GM19455 (cell line): ENCODE measurements around the gene IL17RC.
"Not testable (repeated sequence)": the region's sequence is repeated elsewhere in the genome, so short reads cannot be mapped to it uniquely, and the experiment has no call there.

ENCODE experiments used
- ATAC-seq: cut with Tn5 transposase; IDR thresholded peaks from one replicate; pipeline ENCODE4 v1.9.1; 2021; ENCODE audit not compliant: unreplicated experiment

IL17RC gene

DNA sequence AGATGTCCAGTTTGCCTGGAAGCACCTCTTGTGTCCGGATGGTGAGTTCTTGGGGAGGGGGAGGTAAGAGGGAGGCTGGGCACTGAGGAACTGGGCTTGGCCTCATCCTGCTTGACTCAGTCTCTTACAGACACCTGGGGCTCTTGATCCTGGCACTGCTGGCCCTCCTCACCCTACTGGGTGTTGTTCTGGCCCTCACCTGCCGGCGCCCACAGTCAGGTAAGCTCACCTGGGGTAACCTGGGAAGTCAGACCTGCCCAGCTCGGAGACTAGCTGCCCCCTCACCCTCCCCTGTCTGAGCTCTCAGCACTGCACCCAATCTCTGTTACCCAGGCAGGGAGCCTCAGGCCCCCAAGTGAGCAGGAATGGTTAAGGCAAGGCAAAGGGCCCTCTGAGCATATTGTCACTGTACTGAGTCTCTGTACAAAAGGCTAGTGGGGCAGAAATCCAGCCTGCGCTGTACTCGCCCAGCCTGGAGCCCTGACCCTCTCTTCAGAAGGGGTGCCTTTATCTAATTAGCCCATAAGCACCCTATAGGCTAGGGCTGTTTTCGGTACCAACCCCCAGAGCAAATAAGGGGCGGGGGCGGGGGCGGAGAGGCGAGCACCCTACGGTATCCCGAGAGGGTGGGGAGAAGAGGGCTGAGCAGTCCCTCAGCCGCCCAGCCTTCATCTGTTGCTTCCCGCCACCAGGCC, 2.2 kb upstream of the IL17RC start:
- ATAC-seq: no peak

DNA sequence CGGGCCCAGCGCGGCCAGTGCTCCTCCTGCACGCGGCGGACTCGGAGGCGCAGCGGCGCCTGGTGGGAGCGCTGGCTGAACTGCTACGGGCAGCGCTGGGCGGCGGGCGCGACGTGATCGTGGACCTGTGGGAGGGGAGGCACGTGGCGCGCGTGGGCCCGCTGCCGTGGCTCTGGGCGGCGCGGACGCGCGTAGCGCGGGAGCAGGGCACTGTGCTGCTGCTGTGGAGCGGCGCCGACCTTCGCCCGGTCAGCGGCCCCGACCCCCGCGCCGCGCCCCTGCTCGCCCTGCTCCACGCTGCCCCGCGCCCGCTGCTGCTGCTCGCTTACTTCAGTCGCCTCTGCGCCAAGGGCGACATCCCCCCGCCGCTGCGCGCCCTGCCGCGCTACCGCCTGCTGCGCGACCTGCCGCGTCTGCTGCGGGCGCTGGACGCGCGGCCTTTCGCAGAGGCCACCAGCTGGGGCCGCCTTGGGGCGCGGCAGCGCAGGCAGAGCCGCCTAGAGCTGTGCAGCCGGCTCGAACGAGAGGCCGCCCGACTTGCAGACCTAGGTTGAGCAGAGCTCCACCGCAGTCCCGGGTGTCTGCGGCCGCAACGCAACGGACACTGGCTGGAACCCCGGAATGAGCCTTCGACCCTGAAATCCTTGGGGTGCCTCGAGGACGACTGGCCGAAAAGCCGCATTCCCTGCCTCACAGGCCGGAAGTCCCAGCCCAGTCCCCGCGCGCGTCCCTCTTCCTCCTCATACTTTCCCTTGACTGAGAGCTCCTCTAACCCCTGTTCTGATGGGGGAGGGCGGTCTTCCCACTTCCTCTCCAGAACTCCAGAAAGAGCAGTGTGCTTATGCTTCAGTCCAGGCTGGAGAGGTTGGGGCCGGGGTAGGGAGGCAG, 1.4 kb upstream of the IL17RC start:
- ATAC-seq: no peak

DNA sequence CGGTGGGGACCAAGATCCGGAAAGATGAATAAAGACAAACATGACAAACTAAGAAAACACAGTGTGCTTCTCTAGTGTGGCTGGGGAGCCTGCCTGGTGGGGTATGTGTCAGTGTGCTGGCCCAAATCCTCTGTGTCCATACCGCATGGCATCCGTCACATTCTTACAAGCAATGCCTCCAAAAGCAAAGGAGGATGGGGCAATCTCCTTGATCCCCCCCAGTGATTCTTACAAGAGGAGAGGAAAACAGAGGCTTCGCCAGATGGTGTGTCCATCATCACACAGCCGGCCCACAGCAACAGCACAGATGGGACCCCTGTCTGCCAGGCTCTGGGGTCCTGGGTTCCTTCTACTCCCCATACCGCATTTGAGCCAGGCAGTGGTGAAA, 558 bp upstream of the IL17RC start:
- ATAC-seq: no peak

DNA sequence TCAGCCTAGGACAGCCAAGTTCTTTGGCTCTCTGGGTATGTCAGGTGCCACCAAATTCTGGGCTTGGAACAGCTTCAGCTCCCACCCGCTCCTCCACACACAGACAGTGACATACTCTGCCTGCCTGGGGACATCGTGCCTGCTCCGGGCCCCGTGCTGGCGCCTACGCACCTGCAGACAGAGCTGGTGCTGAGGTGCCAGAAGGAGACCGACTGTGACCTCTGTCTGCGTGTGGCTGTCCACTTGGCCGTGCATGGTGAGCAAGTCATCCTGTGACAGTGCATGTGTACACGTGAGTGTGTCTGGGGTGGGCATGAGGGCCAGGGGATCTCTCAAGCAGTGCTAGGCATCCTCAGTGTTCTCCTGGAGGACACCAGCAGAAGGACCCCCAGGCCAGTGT, 922 bp downstream of the IL17RC start:
- ATAC-seq: no peak

DNA sequence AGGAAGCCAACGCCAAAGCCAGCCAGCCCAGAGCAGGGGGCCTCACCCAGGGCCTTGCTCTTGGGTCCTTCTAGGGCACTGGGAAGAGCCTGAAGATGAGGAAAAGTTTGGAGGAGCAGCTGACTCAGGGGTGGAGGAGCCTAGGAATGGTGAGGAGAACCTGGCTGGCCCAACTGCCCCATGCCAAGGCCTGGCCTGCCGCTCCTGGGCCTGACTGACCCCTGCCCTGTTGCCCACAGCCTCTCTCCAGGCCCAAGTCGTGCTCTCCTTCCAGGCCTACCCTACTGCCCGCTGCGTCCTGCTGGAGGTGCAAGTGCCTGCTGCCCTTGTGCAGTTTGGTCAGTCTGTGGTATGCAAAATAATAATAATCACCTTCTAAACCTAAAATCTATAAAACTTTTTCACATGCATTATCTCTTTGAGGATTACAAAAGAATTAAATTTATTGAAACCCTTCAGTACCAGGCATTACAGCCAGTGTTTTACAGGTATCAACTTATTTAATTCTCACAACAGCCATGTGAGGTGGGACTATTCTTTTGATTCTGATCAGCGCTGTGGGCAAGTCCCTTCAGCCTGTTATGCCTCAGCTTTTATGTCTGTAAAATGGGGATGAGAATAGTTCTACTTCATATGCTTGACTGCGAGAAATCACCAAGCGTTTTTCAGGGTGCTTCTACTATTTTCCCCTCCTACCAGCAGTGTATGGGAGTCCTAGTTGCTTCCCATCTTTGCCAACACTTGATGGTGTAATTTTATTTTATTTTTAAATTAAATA, 1.6 kb downstream of the IL17RC start:
- no peak for ATAC-seq

DNA sequence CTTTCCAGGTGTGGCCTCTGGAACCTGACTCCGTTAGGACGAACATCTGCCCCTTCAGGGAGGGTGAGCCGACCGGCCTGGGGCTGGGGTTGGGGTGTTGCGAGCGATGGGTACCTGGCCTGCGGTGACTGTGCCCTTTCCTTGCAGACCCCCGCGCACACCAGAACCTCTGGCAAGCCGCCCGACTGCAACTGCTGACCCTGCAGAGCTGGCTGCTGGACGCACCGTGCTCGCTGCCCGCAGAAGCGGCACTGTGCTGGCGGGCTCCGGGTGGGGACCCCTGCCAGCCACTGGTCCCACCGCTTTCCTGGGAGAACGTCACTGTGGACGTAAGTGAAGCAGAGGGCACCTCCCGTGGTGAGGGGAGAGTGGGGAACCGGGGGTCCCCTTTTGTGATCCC, 11.3 kb downstream of the IL17RC start:
- no peak for ATAC-seq

DNA sequence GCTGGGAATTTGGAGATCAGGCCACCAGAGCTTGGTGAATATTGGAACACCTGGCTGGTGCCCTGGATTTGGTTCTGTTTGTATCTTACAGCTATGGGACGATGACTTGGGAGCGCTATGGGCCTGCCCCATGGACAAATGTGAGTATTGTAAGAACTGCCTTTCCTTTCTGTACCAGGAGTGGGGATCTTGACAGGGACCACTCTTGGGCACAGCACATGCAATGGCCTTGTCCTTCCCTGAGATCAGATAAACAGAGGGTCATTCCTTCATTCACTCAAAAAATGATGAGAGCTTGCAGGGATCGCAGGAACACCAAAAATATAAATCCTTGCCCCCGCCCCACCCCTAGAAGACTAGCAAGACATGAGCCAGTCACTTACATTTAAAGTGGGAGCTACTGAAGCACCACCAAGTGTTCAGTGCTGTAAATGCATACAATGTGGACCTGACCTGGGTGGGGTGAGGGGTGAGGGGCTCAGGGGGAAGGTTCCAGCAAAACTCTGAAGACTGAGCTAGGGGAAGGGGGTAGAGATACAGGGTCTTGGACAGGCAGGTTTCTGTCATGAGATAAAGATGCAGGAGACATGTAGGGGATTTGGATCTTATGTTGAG, 14.0 kb downstream of the IL17RC start:
- no peak for ATAC-seq

DNA sequence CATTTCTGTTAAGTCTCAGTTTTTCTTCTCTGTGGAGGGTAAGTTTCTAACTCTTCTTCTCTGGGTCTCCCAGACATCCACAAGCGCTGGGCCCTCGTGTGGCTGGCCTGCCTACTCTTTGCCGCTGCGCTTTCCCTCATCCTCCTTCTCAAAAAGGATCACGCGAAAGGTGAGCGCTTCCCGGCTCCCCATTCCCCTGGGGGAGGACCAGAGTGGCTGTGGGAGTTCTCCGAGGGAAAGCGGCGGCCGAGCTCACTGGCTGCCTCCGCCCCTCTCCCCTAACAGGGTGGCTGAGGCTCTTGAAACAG, 15.6 kb downstream of the IL17RC start:
- ATAC-seq: no peak

DNA sequence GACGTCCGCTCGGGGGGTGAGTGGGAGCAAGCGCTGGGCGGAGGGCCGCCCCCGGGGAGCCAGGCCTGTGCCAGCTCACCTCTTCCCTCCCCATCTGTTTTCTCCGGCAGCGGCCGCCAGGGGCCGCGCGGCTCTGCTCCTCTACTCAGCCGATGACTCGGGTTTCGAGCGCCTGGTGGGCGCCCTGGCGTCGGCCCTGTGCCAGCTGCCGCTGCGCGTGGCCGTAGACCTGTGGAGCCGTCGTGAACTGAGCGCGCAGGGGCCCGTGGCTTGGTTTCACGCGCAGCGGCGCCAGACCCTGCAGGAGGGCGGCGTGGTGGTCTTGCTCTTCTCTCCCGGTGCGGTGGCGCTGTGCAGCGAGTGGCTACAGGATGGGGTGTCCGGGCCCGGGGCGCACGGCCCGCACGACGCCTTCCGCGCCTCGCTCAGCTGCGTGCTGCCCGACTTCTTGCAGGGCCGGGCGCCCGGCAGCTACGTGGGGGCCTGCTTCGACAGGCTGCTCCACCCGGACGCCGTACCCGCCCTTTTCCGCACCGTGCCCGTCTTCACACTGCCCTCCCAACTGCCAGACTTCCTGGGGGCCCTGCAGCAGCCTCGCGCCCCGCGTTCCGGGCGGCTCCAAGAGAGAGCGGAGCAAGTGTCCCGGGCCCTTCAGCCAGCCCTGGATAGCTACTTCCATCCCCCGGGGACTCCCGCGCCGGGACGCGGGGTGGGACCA, 16.1 kb downstream of the IL17RC start:
- ATAC-seq: peak; percentile 60

DNA sequence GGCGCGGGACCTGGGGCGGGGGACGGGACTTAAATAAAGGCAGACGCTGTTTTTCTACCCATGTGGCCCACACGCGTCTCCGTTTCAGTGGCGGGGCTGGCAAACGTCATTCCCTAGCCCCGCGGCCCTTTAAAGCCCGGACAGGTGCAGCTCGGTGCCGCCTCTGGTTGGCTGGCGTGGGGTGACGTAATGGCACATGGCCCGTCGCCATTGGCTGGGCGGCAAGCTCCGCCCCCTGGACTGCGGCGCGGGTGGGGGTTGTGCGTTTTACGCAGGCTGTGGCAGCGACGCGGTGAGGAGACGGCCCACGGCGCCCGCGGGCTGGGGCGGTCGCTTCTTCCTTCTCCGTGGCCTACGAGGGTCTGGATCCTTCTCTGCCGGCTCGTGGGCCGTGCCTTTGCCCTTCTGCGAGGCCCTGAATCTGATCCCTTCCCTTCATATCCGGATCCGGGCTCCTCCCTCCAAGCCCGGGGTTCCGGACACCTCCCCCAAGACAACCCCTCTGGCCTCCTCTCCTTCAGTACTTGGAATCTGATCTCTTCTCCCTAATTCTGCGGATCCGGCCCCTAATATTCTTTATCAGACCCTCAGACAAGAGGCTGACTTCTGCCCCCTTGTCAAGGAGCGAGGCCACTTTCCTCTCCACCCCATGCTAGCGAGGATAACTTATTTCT, 16.8 kb downstream of the IL17RC start, which contains the start of gene CRELD1:
Gene CRELD1, plus strand, starts transcription at position 274 of the 674 bp plus-strand sequence. CDS start 605 bp downstream, outside the sequence.
- peak; percentile 91 for ATAC-seq

DNA sequence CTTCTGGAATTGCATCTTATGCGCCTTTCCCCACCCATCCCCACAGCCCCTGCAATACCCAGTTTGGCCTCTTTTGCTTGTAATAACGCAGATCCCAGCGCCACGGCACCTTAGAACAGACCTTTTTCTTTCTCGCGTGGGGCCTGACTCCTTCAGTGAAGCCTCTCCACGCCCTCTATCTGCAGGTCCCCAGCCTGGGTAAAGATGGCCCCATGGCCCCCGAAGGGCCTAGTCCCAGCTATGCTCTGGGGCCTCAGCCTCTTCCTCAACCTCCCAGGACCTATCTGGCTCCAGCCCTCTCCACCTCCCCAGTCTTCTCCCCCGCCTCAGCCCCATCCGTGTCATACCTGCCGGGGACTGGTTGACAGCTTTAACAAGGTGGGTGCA, 17.3 kb downstream of the IL17RC start:
- ATAC-seq: no peak

DNA sequence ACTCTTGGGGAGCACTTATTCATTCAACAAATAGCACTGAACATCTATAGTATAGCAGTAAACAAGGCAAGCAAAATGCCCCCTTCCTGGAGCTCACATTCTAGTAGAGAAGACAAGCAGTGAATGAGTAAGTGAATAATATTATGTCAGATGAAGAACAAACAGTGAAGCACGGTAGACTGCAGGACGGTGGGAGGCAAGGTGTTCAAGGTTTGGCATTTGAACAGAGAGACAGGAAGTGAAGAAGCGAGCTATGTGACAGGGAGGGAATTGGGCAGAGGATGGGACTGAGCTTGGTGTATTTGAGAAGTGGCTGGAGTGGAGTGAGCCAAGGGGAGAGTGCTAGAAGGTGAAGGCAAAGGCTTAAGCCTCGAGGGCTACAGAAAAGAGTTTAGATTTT, 18.1 kb downstream of the IL17RC start:
- no peak for ATAC-seq

DNA sequence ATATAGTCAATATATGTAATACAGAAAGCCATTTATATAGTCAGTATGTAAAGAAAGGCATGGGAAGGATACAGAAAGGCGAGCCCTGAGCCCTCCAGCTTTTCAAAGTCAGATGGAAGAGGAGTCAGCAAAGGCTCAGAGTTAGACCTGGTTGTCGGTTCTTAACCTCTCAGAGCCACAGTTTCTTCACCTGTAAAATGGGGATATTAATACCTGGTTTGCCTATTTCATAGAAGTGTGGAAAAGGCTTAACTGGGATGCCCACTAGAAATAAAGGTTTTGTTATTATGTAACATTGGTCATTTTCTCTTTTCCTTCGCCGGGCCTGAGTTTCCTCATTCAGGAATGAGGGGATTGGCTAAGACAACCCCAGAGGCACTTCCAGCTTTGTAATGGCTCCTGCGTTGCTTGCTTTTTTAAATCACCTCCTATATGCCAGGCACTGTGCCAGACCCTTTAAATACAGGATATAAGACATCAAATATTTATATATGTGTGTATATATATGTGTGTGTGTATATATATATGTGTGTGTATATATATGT, 19.1 kb downstream of the IL17RC start:
- ATAC-seq: no peak

DNA sequence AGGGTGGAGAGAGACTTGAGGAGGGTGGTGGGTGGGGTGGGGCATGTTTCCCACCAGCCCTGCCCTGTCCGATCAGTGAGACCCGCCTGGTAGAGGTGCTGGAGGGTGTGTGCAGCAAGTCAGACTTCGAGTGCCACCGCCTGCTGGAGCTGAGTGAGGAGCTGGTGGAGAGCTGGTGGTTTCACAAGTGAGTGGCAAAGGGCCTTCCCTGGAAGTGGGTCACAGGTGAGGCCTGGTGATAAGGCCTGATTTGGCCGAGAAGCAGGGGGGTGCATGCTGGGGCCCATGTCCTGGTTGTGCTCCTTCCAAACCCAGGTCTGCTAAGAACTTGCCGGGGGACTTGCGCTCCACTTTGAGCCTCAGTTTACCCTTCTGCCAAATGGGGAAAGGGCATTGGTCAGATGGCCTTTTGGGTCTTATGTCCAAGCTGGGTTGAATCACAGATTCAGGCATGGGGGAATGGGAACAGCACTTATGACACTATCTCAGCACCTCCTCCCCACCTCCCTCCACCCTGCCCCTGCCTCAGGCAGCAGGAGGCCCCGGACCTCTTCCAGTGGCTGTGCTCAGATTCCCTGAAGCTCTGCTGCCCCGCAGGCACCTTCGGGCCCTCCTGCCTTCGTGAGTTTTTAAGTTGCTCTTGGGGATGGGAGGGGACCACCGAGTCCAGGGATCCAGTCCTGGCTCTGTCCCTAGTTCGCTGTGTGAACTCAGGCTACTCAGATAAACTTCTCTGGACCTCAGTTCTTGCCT, 20.8 kb downstream of the IL17RC start:
- no peak for ATAC-seq

DNA sequence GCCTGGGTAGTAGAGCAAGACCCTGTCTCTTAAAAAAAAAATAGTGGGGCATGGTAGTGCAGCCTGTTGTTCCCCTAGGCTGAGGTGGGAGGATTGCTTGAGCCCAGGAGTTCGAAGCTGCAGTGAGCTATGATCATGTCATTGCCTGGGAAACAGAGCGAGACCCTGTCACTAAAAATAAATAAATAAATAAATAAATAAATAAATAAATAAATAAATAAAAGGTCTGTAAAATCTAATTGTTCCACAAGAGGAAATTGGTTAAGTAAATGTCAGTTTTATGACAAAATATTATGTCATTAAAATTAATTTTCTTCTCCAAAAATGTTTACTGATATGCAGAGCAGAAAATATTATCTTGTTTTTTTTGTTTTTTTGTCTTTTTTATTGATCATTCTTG, 22.1 kb downstream of the IL17RC start:
- no peak for ATAC-seq

DNA sequence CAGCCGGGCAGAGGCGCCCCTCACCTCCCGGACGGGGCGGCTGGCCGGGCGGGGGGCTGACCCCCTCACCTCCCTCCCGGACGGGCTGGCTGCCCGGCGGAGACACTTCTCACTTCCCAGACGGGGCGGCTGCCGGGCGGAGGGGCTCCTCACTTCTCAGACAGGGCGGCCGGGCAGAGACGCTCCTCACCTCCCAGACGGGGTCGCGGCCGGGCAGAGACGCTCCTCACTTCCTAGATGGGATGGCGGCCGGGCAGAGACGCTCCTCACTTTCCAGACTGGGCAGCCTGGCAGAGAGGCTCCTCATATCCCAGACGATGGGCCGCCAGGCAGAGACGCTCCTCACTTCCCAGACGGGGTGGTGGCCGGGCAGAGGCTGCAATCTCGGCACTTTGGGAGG, 23.0 kb downstream of the IL17RC start:
- ATAC-seq: not testable (repeated sequence)

DNA sequence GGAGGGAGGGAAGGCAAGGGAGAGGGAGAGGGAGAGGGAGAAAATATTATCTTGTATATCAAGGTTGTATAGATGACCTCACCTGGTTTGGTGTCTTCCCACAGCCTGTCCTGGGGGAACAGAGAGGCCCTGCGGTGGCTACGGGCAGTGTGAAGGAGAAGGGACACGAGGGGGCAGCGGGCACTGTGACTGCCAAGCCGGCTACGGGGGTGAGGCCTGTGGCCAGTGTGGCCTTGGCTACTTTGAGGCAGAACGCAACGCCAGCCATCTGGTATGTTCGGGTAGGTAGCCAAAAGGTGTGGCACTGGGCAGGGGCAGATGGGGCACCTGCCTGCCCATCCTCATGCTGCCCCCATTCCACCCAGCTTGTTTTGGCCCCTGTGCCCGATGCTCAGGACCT, 23.8 kb downstream of the IL17RC start:
- ATAC-seq: no peak

DNA sequence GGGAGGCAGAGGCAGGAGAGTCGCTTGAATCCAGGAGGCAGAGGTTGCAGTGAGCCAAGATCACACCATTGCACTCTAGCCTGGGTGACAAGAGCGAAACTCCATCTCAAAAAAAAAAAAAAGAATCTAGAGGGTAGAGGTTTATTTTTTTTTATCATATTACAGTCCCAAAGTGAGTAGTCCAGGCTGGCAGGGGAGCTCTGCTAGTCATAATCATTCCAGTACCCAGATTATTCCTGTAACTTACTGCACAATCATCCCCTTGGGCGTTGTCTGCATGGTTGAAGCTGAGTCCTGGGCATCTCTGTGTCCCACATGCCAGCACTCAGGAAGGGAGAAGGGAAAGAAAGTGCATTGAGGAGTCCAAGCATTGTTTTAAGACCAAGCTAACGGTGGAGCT, 25.3 kb downstream of the IL17RC start:
- no peak for ATAC-seq
